Measurements from ENCODE around the gene RHOT2. TPM values are rescaled to one million over a fixed set of nuclear protein-coding genes. Genes with fewer than 3 reads are reported as not detected.

Gene RHOT2
- total RNA-seq, 1 experiment from 2014 or later: 184 TPM

GRCh38 chr16:694863-695354 is 27.0 kb downstream of the RHOT2 start:
- DNase-seq (ENCODE audit: low spot score): no peak
- intact Hi-C loops (cut with micrococcal nuclease; ENCODE audit: unreplicated experiment): no loop called here
- Histone ChIP-seq H3K4me1 (ENCODE audit: insufficient read depth, low read length, poor library complexity, severe bottlenecking) (peaks cover 14% of the 10 kb centered on the region), H3K27ac (ENCODE audit: low read depth, low read length, poor library complexity, severe bottlenecking) (no peak overlapping the region), H3K36me3 (ENCODE audit: insufficient read depth, low read length, poor library complexity, severe bottlenecking) (no peaks in the 10 kb centered on the region), H3K4me3 (ENCODE audit: low read depth, low read length, poor library complexity, severe bottlenecking) (peak overlapping the region; percentile 35), H3K27me3 (replicated peaks; ENCODE audit: insufficient read depth, low read depth, low read length, poor library complexity) (peaks cover 50% of the 10 kb centered on the region), H3K9me3 (ENCODE audit: low read depth, low read length, poor library complexity, severe bottlenecking) (no peaks in the 10 kb centered on the region)
- BruUV-seq (replicated peaks): no TSS peak
- ChIA-PET CTCF (no interaction called here), POLR2A (ENCODE audit: low non-redundant PET) (no interaction called here)
- TF ChIP-seq EZH2 (IDR thresholded peaks at IDR 0.05; ENCODE audit: borderline replicate concordance, low read depth, low read length, poor library complexity, severe bottlenecking): no peak
- TF ChIP-seq CTCF (conservative IDR thresholded peaks at IDR 0.05; ENCODE audit: low read depth, low read length): no peak

GRCh38 chr16:695355-696089 is 27.6 kb downstream of the RHOT2 start:
- no peak for TF ChIP-seq EZH2 (IDR thresholded peaks at IDR 0.05; ENCODE audit: borderline replicate concordance, low read depth, low read length, poor library complexity, severe bottlenecking)
- no peak for TF ChIP-seq CTCF (conservative IDR thresholded peaks at IDR 0.05; ENCODE audit: low read depth, low read length)
- Histone ChIP-seq H3K4me1 (ENCODE audit: insufficient read depth, low read length, poor library complexity, severe bottlenecking) (peaks cover 14% of the 10 kb centered on the region), H3K27ac (ENCODE audit: low read depth, low read length, poor library complexity, severe bottlenecking) (no peak overlapping the region), H3K36me3 (ENCODE audit: insufficient read depth, low read length, poor library complexity, severe bottlenecking) (no peaks in the 10 kb centered on the region), H3K4me3 (ENCODE audit: low read depth, low read length, poor library complexity, severe bottlenecking) (peak overlapping the region; percentile 38), H3K9me3 (ENCODE audit: low read depth, low read length, poor library complexity, severe bottlenecking) (no peaks in the 10 kb centered on the region), H3K27me3 (replicated peaks; ENCODE audit: insufficient read depth, low read depth, low read length, poor library complexity) (peaks cover 56% of the 10 kb centered on the region)
- CTCF ChIA-PET: interaction anchor here (0.7 kb wide), 1 partner anchor 29 kb away, joined by 3 read pairs; no protein-coding TSS in a partner anchor
- BruUV-seq (replicated peaks): no TSS peak
- intact Hi-C loops (cut with micrococcal nuclease; ENCODE audit: unreplicated experiment): no loop called here
- POLR2A ChIA-PET (ENCODE audit: low non-redundant PET): interaction anchor here (0.6 kb wide), 1 partner anchor 14 kb away, joined by 3 read pairs; no protein-coding TSS in a partner anchor
- peak; percentile 37 for DNase-seq (ENCODE audit: low spot score)

GRCh38 chr16:698911-699671 is 31.2 kb downstream of the RHOT2 start:
- H3K27ac ChIP-seq (ENCODE audit: low read depth, low read length, poor library complexity, severe bottlenecking): no peak overlapping the region
- BruUV-seq (replicated peaks): no TSS peak
- no peak for DNase-seq (ENCODE audit: low spot score)

More at GRCh38 chr16:698911-699671, 31.2 kb downstream of the RHOT2 start:
- intact Hi-C loops (cut with micrococcal nuclease; ENCODE audit: unreplicated experiment): no loop called here
- Histone ChIP-seq H3K27me3 (replicated peaks; ENCODE audit: insufficient read depth, low read depth, low read length, poor library complexity) (peaks cover 74% of the 10 kb centered on the region), H3K9me3 (ENCODE audit: low read depth, low read length, poor library complexity, severe bottlenecking) (no peaks in the 10 kb centered on the region), H3K4me1 (ENCODE audit: insufficient read depth, low read length, poor library complexity, severe bottlenecking) (peaks cover 12% of the 10 kb centered on the region), H3K4me3 (ENCODE audit: low read depth, low read length, poor library complexity, severe bottlenecking) (no peak overlapping the region), H3K36me3 (ENCODE audit: insufficient read depth, low read length, poor library complexity, severe bottlenecking) (no peaks in the 10 kb centered on the region)
- POLR2A ChIA-PET (ENCODE audit: low non-redundant PET): no interaction called here
- TF ChIP-seq EZH2 (IDR thresholded peaks at IDR 0.05; ENCODE audit: borderline replicate concordance, low read depth, low read length, poor library complexity, severe bottlenecking) (no peak), CTCF (conservative IDR thresholded peaks at IDR 0.05; ENCODE audit: low read depth, low read length) (no peak)
- CTCF ChIA-PET: no interaction called here
